Neuron (in vitro differentiated cells): Measurements from ENCODE around the gene PALM2AKAP2.

Experiments
- H2AFZ ChIP-seq: one replicate; pipeline ENCODE4 v1.6.1; 2013; ENCODE audit warnings: low read depth, mild to moderate bottlenecking, inconsistent platforms, low read length, moderate library complexity
- H3K27me3 ChIP-seq: one replicate; pipeline ENCODE4 v1.6.1; 2013; ENCODE audit warnings: low read length; ENCODE audit not compliant: insufficient read depth
- H3K36me3 ChIP-seq: one replicate; pipeline ENCODE4 v1.6.1; 2013; ENCODE audit warnings: low read length; ENCODE audit not compliant: insufficient read depth
- H3K4me1 ChIP-seq: one replicate; pipeline ENCODE4 v1.6.1; 2013; ENCODE audit warnings: low read length; ENCODE audit not compliant: insufficient read depth
- H3K4me3 ChIP-seq: 2 replicates; pipeline ENCODE4 v1.5.1; 2013; ENCODE audit warnings: mild to moderate bottlenecking, low read length, moderate library complexity
- H3K9me3 ChIP-seq: one replicate; pipeline ENCODE4 v1.6.1; 2013; ENCODE audit warnings: low read length

PALM2AKAP2 gene

GRCh38 chr9:109799141-109799540 is 19.1 kb downstream of the PALM2AKAP2 start:
- H3K9me3 ChIP-seq: no peaks in the 10 kb centered on the region
- no peaks in the 10 kb centered on the region for H3K27me3 ChIP-seq
- H3K36me3 ChIP-seq: no peaks in the 10 kb centered on the region
- H2AFZ ChIP-seq: no peak overlapping the region
- H3K4me1 ChIP-seq: no peaks in the 10 kb centered on the region
- H3K4me3 ChIP-seq: no peak overlapping the region

GRCh38 chr9:109799792-109800191 is 19.8 kb downstream of the PALM2AKAP2 start:
- H3K4me1 ChIP-seq: no peaks in the 10 kb centered on the region
- no peak overlapping the region for H3K4me3 ChIP-seq
- H3K36me3 ChIP-seq: no peaks in the 10 kb centered on the region

GRCh38 chr9:109801484-109801883 is 21.5 kb downstream of the PALM2AKAP2 start:
- Histone ChIP-seq H3K9me3 (no peaks in the 10 kb centered on the region), H3K4me3 (no peak overlapping the region), H3K27me3 (no peaks in the 10 kb centered on the region), H2AFZ (no peak overlapping the region), H3K36me3 (no peaks in the 10 kb centered on the region), H3K4me1 (no peaks in the 10 kb centered on the region)

More at GRCh38 chr9:109799792-109800191, 19.8 kb downstream of the PALM2AKAP2 start:
- H3K9me3 ChIP-seq: no peaks in the 10 kb centered on the region
- no peaks in the 10 kb centered on the region for H3K27me3 ChIP-seq
- H2AFZ ChIP-seq: no peak overlapping the region

- no peaks in the 10 kb centered on the region for H3K9me3 ChIP-seq
- no peaks in the 10 kb centered on the region for H3K27me3 ChIP-seq
- H3K4me1 ChIP-seq: no peaks in the 10 kb centered on the region
- H3K4me3 ChIP-seq: no peak overlapping the region
- no peak overlapping the region for H2AFZ ChIP-seq
- no peaks in the 10 kb centered on the region for H3K36me3 ChIP-seq
Measured at GRCh38 chr9:109802491-109802890, 22.5 kb downstream of the PALM2AKAP2 start.

- Histone ChIP-seq H3K9me3 (no peaks in the 10 kb centered on the region), H3K36me3 (no peaks in the 10 kb centered on the region), H3K4me3 (no peak overlapping the region), H3K4me1 (no peaks in the 10 kb centered on the region), H2AFZ (no peak overlapping the region), H3K27me3 (no peaks in the 10 kb centered on the region)
Measured at GRCh38 chr9:109805050-109805449, 25.1 kb downstream of the PALM2AKAP2 start.

GRCh38 chr9:109806506-109807115 is 26.6 kb downstream of the PALM2AKAP2 start:
- Histone ChIP-seq H3K4me1 (no peaks in the 10 kb centered on the region), H3K4me3 (no peak overlapping the region), H2AFZ (no peak overlapping the region), H3K27me3 (no peaks in the 10 kb centered on the region), H3K9me3 (no peaks in the 10 kb centered on the region), H3K36me3 (no peaks in the 10 kb centered on the region)

- no peaks in the 10 kb centered on the region for H3K9me3 ChIP-seq
- no peaks in the 10 kb centered on the region for H3K36me3 ChIP-seq
Measured at GRCh38 chr9:109811876-109812275, 31.9 kb downstream of the PALM2AKAP2 start.

GRCh38 chr9:109812331-109812730 is 32.3 kb downstream of the PALM2AKAP2 start:
- no peaks in the 10 kb centered on the region for H3K27me3 ChIP-seq
- peaks cover 5% of the 10 kb centered on the region for H3K4me1 ChIP-seq
- no peaks in the 10 kb centered on the region for H3K9me3 ChIP-seq
- H3K36me3 ChIP-seq: no peaks in the 10 kb centered on the region
- H3K4me3 ChIP-seq: no peak overlapping the region
- H2AFZ ChIP-seq: no peak overlapping the region

More at GRCh38 chr9:109811876-109812275, 31.9 kb downstream of the PALM2AKAP2 start:
- Histone ChIP-seq H3K4me3 (no peak overlapping the region), H3K27me3 (no peaks in the 10 kb centered on the region), H2AFZ (no peak overlapping the region), H3K4me1 (peaks cover 3% of the 10 kb centered on the region)

- no peak overlapping the region for H3K4me3 ChIP-seq
- no peaks in the 10 kb centered on the region for H3K9me3 ChIP-seq
- no peaks in the 10 kb centered on the region for H3K36me3 ChIP-seq
- H3K4me1 ChIP-seq: peaks cover 5% of the 10 kb centered on the region
- H2AFZ ChIP-seq: no peak overlapping the region
- no peaks in the 10 kb centered on the region for H3K27me3 ChIP-seq
Measured at GRCh38 chr9:109812818-109813281, 32.9 kb downstream of the PALM2AKAP2 start.

GRCh38 chr9:109813303-109813702 is 33.3 kb downstream of the PALM2AKAP2 start:
- H3K4me3 ChIP-seq: no peak overlapping the region
- H2AFZ ChIP-seq: no peak overlapping the region
- H3K27me3 ChIP-seq: no peaks in the 10 kb centered on the region
- peaks cover 5% of the 10 kb centered on the region for H3K4me1 ChIP-seq
- no peaks in the 10 kb centered on the region for H3K36me3 ChIP-seq
- no peaks in the 10 kb centered on the region for H3K9me3 ChIP-seq

- Histone ChIP-seq H3K36me3 (no peaks in the 10 kb centered on the region), H3K4me1 (peaks cover 5% of the 10 kb centered on the region), H3K4me3 (no peak overlapping the region), H3K27me3 (no peaks in the 10 kb centered on the region), H2AFZ (no peak overlapping the region), H3K9me3 (no peaks in the 10 kb centered on the region)
Measured at GRCh38 chr9:109813829-109814228, 33.8 kb downstream of the PALM2AKAP2 start.

GRCh38 chr9:109815366-109815947 is 35.5 kb downstream of the PALM2AKAP2 start:
- no peak overlapping the region for H2AFZ ChIP-seq
- peaks cover 5% of the 10 kb centered on the region for H3K4me1 ChIP-seq
- H3K27me3 ChIP-seq: no peaks in the 10 kb centered on the region

GRCh38 chr9:109816490-109816889 is 36.5 kb downstream of the PALM2AKAP2 start:
- H2AFZ ChIP-seq: no peak overlapping the region
- H3K9me3 ChIP-seq: no peaks in the 10 kb centered on the region
- H3K27me3 ChIP-seq: no peaks in the 10 kb centered on the region
- no peaks in the 10 kb centered on the region for H3K36me3 ChIP-seq
- no peak overlapping the region for H3K4me3 ChIP-seq
- H3K4me1 ChIP-seq: peaks cover 5% of the 10 kb centered on the region

More at GRCh38 chr9:109815366-109815947, 35.5 kb downstream of the PALM2AKAP2 start:
- Histone ChIP-seq H3K9me3 (no peaks in the 10 kb centered on the region), H3K4me3 (no peak overlapping the region), H3K36me3 (no peaks in the 10 kb centered on the region)
